K562 (cell line): ENCODE measurements around the gene CCDC9. TPM values are rescaled to one million over a fixed set of nuclear protein-coding genes. Genes with fewer than 3 reads are reported as not detected.

ENCODE experiments used
- C11orf30 ChIP-seq: fragments of 450-650 bp; IDR thresholded peaks from 2 replicates; pipeline ENCODE4 v1.6.1; 2016; ENCODE audit warnings: low read depth, mild to moderate bottlenecking
- CAMTA2 ChIP-seq: fragments of 250-450 bp; sonication (Bioruptor Pico); conservative IDR thresholded peaks from 2 replicates; pipeline ENCODE4 v1.5.1; 2022
- ETV1 ChIP-seq: fragments of 450-650 bp; conservative IDR thresholded peaks from 2 replicates; pipeline ENCODE4 v1.6.1; 2016; ENCODE audit warnings: missing genetic modification characterization, control low read depth, low read depth, missing compliant biosample characterization
- HMGN3 ChIP-seq: IDR thresholded peaks from 2 replicates; pipeline ENCODE4 v1.6.1; 2011; ENCODE audit warnings: borderline replicate concordance, low read depth, mild to moderate bottlenecking, mixed read lengths, low read length; ENCODE audit not compliant: insufficient read length; ENCODE audit errors: extremely low read depth
- KAT7 ChIP-seq: sonication (generic); formaldehyde crosslinking; IDR thresholded peaks from 2 replicates; pipeline ENCODE4 v1.8.0; 2022; ENCODE audit warnings: missing genetic modification reagents, mild to moderate bottlenecking, borderline replicate concordance
- REST ChIP-seq, 2 experiments: fragments of 450-650 bp; formaldehyde crosslinking in 1 of 2; IDR thresholded peaks; 2 replicates each; pipeline versions ENCODE4 v1.4.0 to v1.6.1; 2014 to 2020; ENCODE audit warnings: mild to moderate bottlenecking in 2 of 2, borderline replicate concordance in 1 of 2, low read depth in 1 of 2
- RNF2 ChIP-seq: sonication (generic); IDR thresholded peaks from 2 replicates; pipeline ENCODE4 v1.6.1; 2016
- YY1 ChIP-seq, 3 experiments: IDR thresholded peaks; 2 replicates each; pipeline ENCODE4 v1.6.1; 2011; ENCODE audit warnings: low read length in 2 of 3, mild to moderate bottlenecking in 2 of 3, moderate library complexity in 2 of 3, borderline replicate concordance in 1 of 3, control low read depth in 1 of 3, low read depth in 1 of 3; ENCODE audit not compliant: insufficient read depth in 3 of 3, insufficient replicate concordance in 2 of 3, control insufficient read depth in 1 of 3, insufficient read length in 1 of 3; ENCODE audit errors: extremely low read depth in 1 of 3
- ZMIZ1 ChIP-seq, 2 experiments: fragments of 150-350 bp in 1 of 2; IDR thresholded peaks; 2 replicates each; pipeline ENCODE4 v1.6.1; 2012 to 2016; ENCODE audit warnings: low read depth in 2 of 2, low read length in 2 of 2, mild to moderate bottlenecking in 1 of 2, moderate library complexity in 1 of 2
- ZZZ3 ChIP-seq: fragments of 450-650 bp; IDR thresholded peaks from 2 replicates; pipeline ENCODE4 v1.6.1; 2016; ENCODE audit warnings: antibody characterized with exemption, mild to moderate bottlenecking, moderate library complexity
- polyA plus RNA-seq, 8 experiments: library from polyadenylated mRNA; depleted of rRNA in 4 of 8; stranded (reverse) in 5 of 8; unstranded in 3 of 8; fragments of >200 nt; fragmentation: Nextera tagmentation in 2 of 8; fragmentation: Illumina TruSeq in 1 of 8; extraction: Ambion mirVana in 2 of 8; extraction: Trizol in 1 of 8; gene quantifications; 2 replicates each; pipeline versions ENCODE4 v1.2.1 to v1.2.3, GENCODE V29; 2011 to 2014; ENCODE audit warnings: inconsistent platforms in 1 of 8, missing spikeins in 1 of 8
- total RNA-seq, 7 experiments: library from RNA; depleted of rRNA in 6 of 7; stranded (reverse); fragments of >200 nt in 6 of 7; fragmentation: Illumina TruSeq in 2 of 7; extraction: Trizol in 2 of 7; gene quantifications; 2 replicates each; pipeline versions ENCODE4 v1.2.1 to v1.2.3, GENCODE V29; 2011 to 2021; ENCODE audit warnings: low replicate concordance in 1 of 7

CCDC9 gene
- total and polyA plus RNA-seq, 9 of the 15 experiments (the other 6 are each of a cell fraction or from before 2014, with no cell fraction given): 0.23 to 38.6 (median 8.4) TPM

DNA sequence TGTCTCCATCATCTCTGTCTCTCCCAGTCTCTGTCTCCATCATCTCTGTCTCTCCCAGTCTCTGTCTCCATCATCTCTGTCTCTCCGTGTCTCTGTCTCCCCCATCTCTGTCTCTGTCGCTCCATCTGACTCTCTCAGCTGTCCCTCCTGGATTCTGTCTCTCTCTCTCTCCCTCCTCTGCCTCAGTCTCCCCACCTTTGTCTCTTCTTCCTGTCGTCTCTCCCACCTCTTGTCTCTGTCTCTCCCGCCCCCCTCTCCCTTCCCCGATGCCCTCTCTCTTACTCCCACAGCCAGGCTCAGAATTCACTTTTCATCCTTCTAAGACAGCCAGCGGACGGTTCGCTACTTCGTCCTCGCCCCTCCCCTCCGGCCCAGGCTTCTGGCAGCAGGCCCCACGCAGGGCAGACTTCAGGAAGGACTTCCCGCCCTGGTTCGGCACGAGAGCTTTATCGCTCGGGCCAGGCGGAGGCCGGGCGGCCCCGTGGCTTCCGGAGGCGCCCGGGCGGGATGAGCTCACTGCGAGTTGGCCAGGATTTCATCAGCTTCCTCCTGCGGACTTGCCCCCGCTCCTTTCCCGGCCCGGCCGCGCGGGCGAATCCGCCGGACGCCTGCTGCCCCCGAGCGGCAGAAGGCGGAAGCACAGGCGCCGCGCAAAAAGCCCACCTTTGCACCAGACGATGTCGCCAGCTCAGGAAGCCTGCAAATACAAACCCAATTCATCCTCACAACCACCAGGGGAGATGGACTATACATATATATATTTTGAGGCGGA is 12.4 kb upstream of the CCDC9 start (continued):
- TF ChIP-seq REST (IDR thresholded peaks at IDR 0.05; ENCODE audit: borderline replicate concordance): peak; percentile 92
- no peak for TF ChIP-seq REST (CRISPR knock-in tag; IDR thresholded peaks at IDR 0.05; ENCODE audit: low read depth)
- peak; percentile 92; the same call in 1 of the 2 replicates for TF ChIP-seq KAT7 (CRISPR knock-in tag)
- no peak for TF ChIP-seq CAMTA2 (CRISPR knock-in tag)
- TF ChIP-seq ZMIZ1 (IDR thresholded peaks at IDR 0.05; ENCODE audit: low read depth in 2 of 2, low read length in 2 of 2): peak in 1 of 2 experiments; percentile 95; a peak in 2 of 4 replicates
- peak; percentile 16; the same call in 1 of the 2 replicates for TF ChIP-seq C11orf30
- peak in 1 of 3 experiments; percentile 56 for TF ChIP-seq YY1 (IDR thresholded peaks at IDR 0.05; ENCODE audit: borderline replicate concordance in 1 of 3, control insufficient read depth in 1 of 3, extremely low read depth in 1 of 3, insufficient read depth in 3 of 3, insufficient read length in 1 of 3, insufficient replicate concordance in 2 of 3, low read depth in 1 of 3, low read length in 2 of 3)
- TF ChIP-seq RNF2: peak; percentile 99
- peak; percentile 100 for TF ChIP-seq HMGN3
- peak; percentile 100 for TF ChIP-seq ETV1 (tag)
- no peak for TF ChIP-seq ZZZ3
